Keratinocyte (primary cell): Measurements from ENCODE around the gene ULK4. TPM values are rescaled to one million over a fixed set of nuclear protein-coding genes. Genes with fewer than 3 reads are reported as not detected.
"Not testable (repeated sequence)": the region's sequence is repeated elsewhere in the genome, so short reads cannot be mapped to it uniquely, and the experiment has no call there.

Source experiments
- DNase-seq: peaks from one replicate; pipeline ENCODE4 v3.0.0-alpha.2; 2011; ENCODE audit warnings: low read depth, missing footprints, low spot score
- FAIRE-seq: peaks from 2 replicates; lab custom pipeline; 2011; peaks lifted over from hg19 to GRCh38; lab: Jason Lieb, UNC
- H2AFZ ChIP-seq: 2 replicates; pipeline ENCODE4 v1.6.0; 2012; ENCODE audit warnings: low read length, control low read depth, inconsistent platforms; ENCODE audit not compliant: control insufficient read depth
- H3K27ac ChIP-seq: 2 replicates; pipeline ENCODE4 v1.5.1; 2011; ENCODE audit warnings: low read length; ENCODE audit not compliant: control insufficient read depth, insufficient read depth
- H3K27me3 ChIP-seq: 3 replicates; pipeline ENCODE4 v1.6.0; 2011; ENCODE audit warnings: low read length; ENCODE audit not compliant: control insufficient read depth, insufficient read depth; ENCODE audit errors: extremely low read depth
- H3K36me3 ChIP-seq, 2 experiments: 2 replicates in 1 of 2; 3 replicates in 1 of 2; pipeline ENCODE4 v1.5.1; 2011; ENCODE audit warnings: low read length in 2 of 2, mild to moderate bottlenecking in 1 of 2; ENCODE audit not compliant: control insufficient read depth in 2 of 2, insufficient read depth in 2 of 2; ENCODE audit errors: extremely low read depth in 1 of 2
- H3K4me1 ChIP-seq: 3 replicates; pipeline ENCODE4 v1.5.1; 2011; ENCODE audit warnings: low read length; ENCODE audit not compliant: control insufficient read depth, insufficient read depth; ENCODE audit errors: extremely low read depth
- H3K4me2 ChIP-seq: 3 replicates; pipeline ENCODE4 v1.6.0; 2011; ENCODE audit warnings: low read depth, low read length; ENCODE audit not compliant: control insufficient read depth, insufficient read depth; ENCODE audit errors: extremely low read depth
- H3K4me3 ChIP-seq, 3 experiments: fragments of 200-600 bp in 1 of 3; sonication (generic) in 1 of 3; 2 replicates in 2 of 3; 3 replicates in 1 of 3; pipeline ENCODE4 v1.5.1; 2011 to 2016; ENCODE audit warnings: low read length in 3 of 3, mild to moderate bottlenecking in 3 of 3, control low read depth in 2 of 3, inconsistent platforms in 1 of 3, low read depth in 1 of 3, mixed read lengths in 1 of 3, mixed run types in 1 of 3, moderate library complexity in 1 of 3; ENCODE audit not compliant: control insufficient read depth in 2 of 3, insufficient read depth in 2 of 3; ENCODE audit errors: extremely low read depth in 1 of 3
- H3K79me2 ChIP-seq: 2 replicates; pipeline ENCODE4 v1.6.0; 2012; ENCODE audit warnings: low read length; ENCODE audit not compliant: control insufficient read depth, insufficient read depth
- H3K9ac ChIP-seq: 3 replicates; pipeline ENCODE4 v1.6.0; 2011; ENCODE audit warnings: low read length; ENCODE audit not compliant: control insufficient read depth, insufficient read depth; ENCODE audit errors: extremely low read depth
- H3K9me1 ChIP-seq: 3 replicates; pipeline ENCODE4 v1.6.0; 2011; ENCODE audit warnings: low read length; ENCODE audit not compliant: control insufficient read depth, insufficient read depth; ENCODE audit errors: extremely low read depth
- H3K9me3 ChIP-seq: 2 replicates; pipeline ENCODE4 v1.5.1; 2012; ENCODE audit warnings: low read depth, low read length; ENCODE audit not compliant: control insufficient read depth
- H4K20me1 ChIP-seq: 3 replicates; pipeline ENCODE4 v1.6.0; 2011; ENCODE audit warnings: low read length; ENCODE audit not compliant: control insufficient read depth, insufficient read depth; ENCODE audit errors: extremely low read depth
- EZH2 ChIP-seq: IDR thresholded peaks from one replicate; pipeline ENCODE4 v1.6.1; 2012; ENCODE audit warnings: inconsistent platforms, mild to moderate bottlenecking, low read length, moderate library complexity
- dilution Hi-C: fragments of 300-500 bp; cut with MboI; formaldehyde crosslinking; loops from one replicate; pipeline ENCODE4 v1.7.0; 2020; ENCODE audit warnings: low sequenced_read_pairs; ENCODE audit not compliant: extremely low pct_ligation_motif_present
- polyA plus RNA-seq, 5 experiments: library from polyadenylated mRNA; depleted of rRNA in 3 of 5; stranded (reverse) in 3 of 5; stranded (forward) in 1 of 5; unstranded in 1 of 5; fragments of >200 nt; gene quantifications; 1 replicate in 1 of 5; 2 replicates in 3 of 5; 3 replicates in 1 of 5; pipeline versions ENCODE4 v1.2.1 to v1.2.3, GENCODE V29; 2011 to 2012; ENCODE audit warnings: missing spikeins in 2 of 5, low read depth in 1 of 5, low replicate concordance in 1 of 5
- TF ChIP-seq, protein P1 (sequence below), 3 experiments: IDR thresholded peaks in 1 of 3; conservative IDR thresholded peaks in 1 of 3; optimal IDR thresholded peaks in 1 of 3; 2 replicates in 2 of 3; 3 replicates in 1 of 3; pipeline versions ENCODE3 to v1.5.1; 2011; ENCODE audit warnings: low read length in 3 of 3, mild to moderate bottlenecking in 3 of 3, moderate library complexity in 2 of 3, control low read depth in 1 of 3, inconsistent platforms in 1 of 3; ENCODE audit not compliant: insufficient read depth in 2 of 3; ENCODE audit errors: extremely low read depth in 1 of 3

The ULK4 gene
- polyA plus RNA-seq, 1 donor (not counting 4 experiments of a cell fraction or from before 2014, with no cell fraction given) = 6.1 TPM

GRCh38 chr3:41456162-41456561 lies 505.7 kb downstream of the ULK4 start:
- no peaks in the 10 kb centered on the region for H3K4me1 ChIP-seq
- H3K9ac ChIP-seq = no peak overlapping the region
- H3K27ac ChIP-seq = no peak overlapping the region
- H3K27me3 ChIP-seq = no peaks in the 10 kb centered on the region
- H2AFZ ChIP-seq = no peak overlapping the region
- no peak for FAIRE-seq
- H3K36me3 ChIP-seq = no peaks in the 10 kb centered on the region
- H3K9me3 ChIP-seq = no peaks in the 10 kb centered on the region
- no peak overlapping the region for H3K4me3 ChIP-seq
- TF ChIP-seq, protein P1, sequence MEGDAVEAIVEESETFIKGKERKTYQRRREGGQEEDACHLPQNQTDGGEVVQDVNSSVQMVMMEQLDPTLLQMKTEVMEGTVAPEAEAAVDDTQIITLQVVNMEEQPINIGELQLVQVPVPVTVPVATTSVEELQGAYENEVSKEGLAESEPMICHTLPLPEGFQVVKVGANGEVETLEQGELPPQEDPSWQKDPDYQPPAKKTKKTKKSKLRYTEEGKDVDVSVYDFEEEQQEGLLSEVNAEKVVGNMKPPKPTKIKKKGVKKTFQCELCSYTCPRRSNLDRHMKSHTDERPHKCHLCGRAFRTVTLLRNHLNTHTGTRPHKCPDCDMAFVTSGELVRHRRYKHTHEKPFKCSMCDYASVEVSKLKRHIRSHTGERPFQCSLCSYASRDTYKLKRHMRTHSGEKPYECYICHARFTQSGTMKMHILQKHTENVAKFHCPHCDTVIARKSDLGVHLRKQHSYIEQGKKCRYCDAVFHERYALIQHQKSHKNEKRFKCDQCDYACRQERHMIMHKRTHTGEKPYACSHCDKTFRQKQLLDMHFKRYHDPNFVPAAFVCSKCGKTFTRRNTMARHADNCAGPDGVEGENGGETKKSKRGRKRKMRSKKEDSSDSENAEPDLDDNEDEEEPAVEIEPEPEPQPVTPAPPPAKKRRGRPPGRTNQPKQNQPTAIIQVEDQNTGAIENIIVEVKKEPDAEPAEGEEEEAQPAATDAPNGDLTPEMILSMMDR (optimal IDR thresholded peaks at IDR 0.05 in 1 of 3, IDR thresholded peaks at IDR 0.05 in 1 of 3, conservative IDR thresholded peaks at IDR 0.05 in 1 of 3; ENCODE audit: extremely low read depth in 1 of 3, insufficient read depth in 2 of 3, low read length in 3 of 3) = no peak
- TF ChIP-seq EZH2 = no peak
- H3K4me2 ChIP-seq = no peak overlapping the region
- dilution Hi-C loops = no loop called here
- no peaks in the 10 kb centered on the region for H3K79me2 ChIP-seq
- DNase-seq = no peak
- no peaks in the 10 kb centered on the region for H4K20me1 ChIP-seq
- H3K9me1 ChIP-seq = no peaks in the 10 kb centered on the region

- dilution Hi-C loops, FAIRE-seq, H3K9me3 ChIP-seq: not testable (repeated sequence)
Measured at GRCh38 chr3:41453618-41454017, 508.3 kb downstream of the ULK4 start.

More at GRCh38 chr3:41453618-41454017, 508.3 kb downstream of the ULK4 start:
- not testable (repeated sequence) for H3K36me3 ChIP-seq, H2AFZ ChIP-seq, H3K27me3 ChIP-seq, H3K4me1 ChIP-seq, DNase-seq, H3K4me2 ChIP-seq, H3K27ac ChIP-seq, H3K9ac ChIP-seq, H3K4me3 ChIP-seq, H4K20me1 ChIP-seq, H3K9me1 ChIP-seq, H3K79me2 ChIP-seq
